ENCODE data around the gene SMIM12.

- no peak for TF ChIP-seq POLR2A (IDR thresholded peaks at IDR 0.05; ENCODE audit: low read length)
- TF ChIP-seq GATA1 (IDR thresholded peaks at IDR 0.05; ENCODE audit: low read depth, low read length): no peak
Measured at GRCh38 chr1:34906756-34907155, 47.2 kb upstream of the SMIM12 start.

Measured in erythroblast (primary cell).